PC-9 (cell line): ENCODE measurements around the gene CBLL2. TPM values are rescaled to one million over a fixed set of nuclear protein-coding genes. Genes with fewer than 3 reads are reported as not detected.
A peak's percentile ranks its signal among the peaks of the same experiment; 100 is the strongest.

Experiments used
- BruUV-seq: library from RNA; stranded (reverse); fragments of 400-500 nt; replicated peaks from 2 replicates; lab custom pipeline; 2021; lab: Mats Ljungman, UMichigan
- CTCF ChIA-PET: fragments of 300-600 bp; sonication (Branson Sonifier 250); formaldehyde crosslinking; loops from one replicate; lab custom pipeline; 2022; ENCODE audit warnings: antibody characterized with exemption; lab: Charles Lee
- POLR2A ChIA-PET: fragments of 300-600 bp; sonication (Branson Sonifier 250); formaldehyde crosslinking; loops from one replicate; lab custom pipeline; 2022; ENCODE audit warnings: antibody characterized with exemption; ENCODE audit not compliant: unreplicated experiment; lab: Charles Lee
- DNase-seq, 2 experiments: peaks; one replicate each; pipeline versions ENCODE4 v3.0.0 to v3.0.0-alpha.2; 2015 to 2022; ENCODE audit warnings: mixed read lengths in 1 of 2
- H2AFZ ChIP-seq: fragments of 200-600 bp; sonication (generic); 2 replicates; pipeline ENCODE4 v1.8.1; 2017; ENCODE audit warnings: antibody characterized with exemption
- H3F3A ChIP-seq: fragments of 200-600 bp; sonication (generic); 2 replicates; pipeline ENCODE4 v1.8.1; 2017; ENCODE audit warnings: antibody characterized with exemption, mild to moderate bottlenecking, low read depth; ENCODE audit not compliant: insufficient read depth
- H3K27ac ChIP-seq: fragments of 200-600 bp; sonication (generic); 2 replicates; pipeline ENCODE4 v1.6.1; 2016; ENCODE audit warnings: mixed run types
- H3K27me3 ChIP-seq: fragments of 200-600 bp; sonication (generic); 2 replicates; pipeline ENCODE4 v1.6.1; 2016; ENCODE audit warnings: low read depth, mixed run types; ENCODE audit not compliant: insufficient read depth
- H3K36me3 ChIP-seq: fragments of 200-600 bp; sonication (generic); 2 replicates; pipeline ENCODE4 v1.6.1; 2016; ENCODE audit warnings: low read depth, mixed run types
- H3K4me1 ChIP-seq: fragments of 200-600 bp; sonication (generic); replicated peaks from 2 replicates; pipeline ENCODE4 v1.6.1; 2016; ENCODE audit warnings: mixed run types; ENCODE audit not compliant: insufficient read depth
- H3K4me2 ChIP-seq: fragments of 200-600 bp; sonication (generic); 2 replicates; pipeline ENCODE4 v1.6.1; 2017; ENCODE audit warnings: mixed run types
- H3K4me3 ChIP-seq: fragments of 200-600 bp; sonication (generic); 2 replicates; pipeline ENCODE4 v1.6.1; 2016; ENCODE audit warnings: mixed run types
- H3K79me2 ChIP-seq: fragments of 200-600 bp; sonication (generic); 2 replicates; pipeline ENCODE4 v1.6.1; 2017; ENCODE audit warnings: low read depth, mixed run types
- H3K9me2 ChIP-seq: fragments of 200-600 bp; sonication (generic); 2 replicates; pipeline ENCODE4 v1.8.1; 2017; ENCODE audit warnings: mild to moderate bottlenecking; ENCODE audit not compliant: insufficient read depth
- H3K9me3 ChIP-seq: fragments of 200-600 bp; sonication (generic); 2 replicates; pipeline ENCODE4 v1.8.1; 2016; ENCODE audit warnings: low read depth; ENCODE audit not compliant: insufficient read depth
- H4K20me1 ChIP-seq: fragments of 200-600 bp; sonication (generic); 2 replicates; pipeline ENCODE4 v1.8.1; 2017; ENCODE audit not compliant: insufficient read depth
- CTCF ChIP-seq: fragments of 200-600 bp; sonication (generic); conservative IDR thresholded peaks from 2 replicates; pipeline ENCODE4 v1.6.1; 2017; ENCODE audit warnings: mixed run types, antibody characterized with exemption, mild to moderate bottlenecking, moderate library complexity
- EZH2 ChIP-seq: fragments of 200-600 bp; sonication (generic); IDR thresholded peaks from 2 replicates; pipeline ENCODE4 v1.8.0; 2017; ENCODE audit warnings: antibody characterized with exemption, low read depth
- intact Hi-C: fragments of 100-400 bp; cut with micrococcal nuclease; formaldehyde crosslinking; loops from one replicate; pipeline ENCODE4 v1.10.0; 2022; ENCODE audit not compliant: unreplicated experiment
- total RNA-seq: library from RNA; stranded (reverse); gene quantifications from 2 replicates; pipeline ENCODE4 v1.2.3, GENCODE V29; 2021

Gene CBLL2
- total RNA-seq, 1 experiment from 2014 or later: not detected

- H2AFZ ChIP-seq: no peak overlapping the region
- no peaks in the 10 kb centered on the region for H3K9me3 ChIP-seq
- no peaks in the 10 kb centered on the region for H3K27me3 ChIP-seq
- ChIA-PET CTCF (no interaction called here), POLR2A (no interaction called here)
- no peaks in the 10 kb centered on the region for H4K20me1 ChIP-seq
- peak overlapping the region; percentile 56 for H3K27ac ChIP-seq
- DNase-seq: peak; percentile 3 to 83
- TF ChIP-seq EZH2 (no peak), CTCF (no peak)
- H3F3A ChIP-seq: 0 out of 2 replicates have a peak, but pooled peaks cover 5% of the 10 kb centered on the region
- peaks cover 16% of the 10 kb centered on the region for H3K4me1 ChIP-seq
- no peak overlapping the region for H3K4me3 ChIP-seq
- intact Hi-C loops: no loop called here
- no peaks in the 10 kb centered on the region for H3K36me3 ChIP-seq
- no peaks in the 10 kb centered on the region for H3K79me2 ChIP-seq
- peak overlapping the region; percentile 34; the same call in 1 of the 2 replicates for H3K4me2 ChIP-seq
- no TSS peak for BruUV-seq
- no peaks in the 10 kb centered on the region for H3K9me2 ChIP-seq
Observed at GRCh38 chrX:22246620-22247019, 26.1 kb upstream of the CBLL2 start.

- H3K4me3 ChIP-seq: no peak overlapping the region
- peak in 1 of 2 experiments; percentile 53 for DNase-seq
- peaks cover 16% of the 10 kb centered on the region for H3K4me1 ChIP-seq
- peak overlapping the region; percentile 56 for H3K27ac ChIP-seq
- 0 out of 2 replicates have a peak, but pooled peaks cover 5% of the 10 kb centered on the region for H3F3A ChIP-seq
- peak overlapping the region; percentile 34; the same call in 1 of the 2 replicates for H3K4me2 ChIP-seq
- no peaks in the 10 kb centered on the region for H3K9me2 ChIP-seq
- H3K36me3 ChIP-seq: no peaks in the 10 kb centered on the region
- TF ChIP-seq EZH2 (no peak), CTCF (no peak)
- H3K27me3 ChIP-seq: no peaks in the 10 kb centered on the region
- H3K9me3 ChIP-seq: no peaks in the 10 kb centered on the region
- CTCF ChIA-PET: no interaction called here
- no peak overlapping the region for H2AFZ ChIP-seq
- BruUV-seq: no TSS peak
- H3K79me2 ChIP-seq: no peaks in the 10 kb centered on the region
- intact Hi-C loops: no loop called here
- H4K20me1 ChIP-seq: no peaks in the 10 kb centered on the region
- POLR2A ChIA-PET: interaction anchor here (0.6 kb wide), 1 partner anchor 112 kb away, joined by 5 read pairs; no protein-coding TSS in a partner anchor
Observed at GRCh38 chrX:22247169-22247568, 25.5 kb upstream of the CBLL2 start.

- intact Hi-C loops: no loop called here
- Histone ChIP-seq H4K20me1 (no peaks in the 10 kb centered on the region), H3K9me3 (no peaks in the 10 kb centered on the region), H3F3A (0 out of 2 replicates have a peak, but pooled peaks cover 5% of the 10 kb centered on the region), H2AFZ (no peak overlapping the region), H3K36me3 (no peaks in the 10 kb centered on the region), H3K27me3 (no peaks in the 10 kb centered on the region), H3K4me3 (no peak overlapping the region), H3K27ac (no peak overlapping the region), H3K9me2 (no peaks in the 10 kb centered on the region), H3K79me2 (no peaks in the 10 kb centered on the region), H3K4me2 (no peak overlapping the region), H3K4me1 (peaks cover 16% of the 10 kb centered on the region)
- BruUV-seq: no TSS peak
- CTCF ChIA-PET: no interaction called here
- DNase-seq: no peak
- POLR2A ChIA-PET: no interaction called here
- TF ChIP-seq EZH2: no peak
- no peak for TF ChIP-seq CTCF
Observed at GRCh38 chrX:22248401-22248800, 24.3 kb upstream of the CBLL2 start.
